Omental fat pad (tissue), 4 donors: ENCODE measurements around the gene ANKRD50. TPM values are rescaled to one million over a fixed set of nuclear protein-coding genes. Genes with fewer than 3 reads are reported as not detected.

ENCODE experiments used
- ATAC-seq: fragments of 150-250 bp; one replicate; pipeline ENCODE4 v1.9.1; 2016; ENCODE audit warnings: mild to moderate bottlenecking, moderate library complexity; ENCODE audit not compliant: low FRiP score
- DNase-seq: peaks from one replicate; pipeline ENCODE4 v3.0.0-alpha.2; 2019; ENCODE audit warnings: low spot score
- CTCF ChIP-seq, 3 donors: fragments of 450-650 bp; IDR thresholded peaks; one replicate each; pipeline ENCODE4 v1.5.1; 2016 to 2017; ENCODE audit warnings: antibody characterized with exemption in 3 of 3, mild to moderate bottlenecking in 3 of 3, moderate library complexity in 2 of 3
- total RNA-seq, 4 donors: library from RNA; depleted of rRNA; stranded (reverse); fragments of >200 nt; gene quantifications; one replicate each; pipeline ENCODE4 v1.1.0, GENCODE V29; 2016

The ANKRD50 gene
- total RNA-seq, 4 donors from 2014 or later: 10.6 to 21.0 (median 15.5) TPM

DNA sequence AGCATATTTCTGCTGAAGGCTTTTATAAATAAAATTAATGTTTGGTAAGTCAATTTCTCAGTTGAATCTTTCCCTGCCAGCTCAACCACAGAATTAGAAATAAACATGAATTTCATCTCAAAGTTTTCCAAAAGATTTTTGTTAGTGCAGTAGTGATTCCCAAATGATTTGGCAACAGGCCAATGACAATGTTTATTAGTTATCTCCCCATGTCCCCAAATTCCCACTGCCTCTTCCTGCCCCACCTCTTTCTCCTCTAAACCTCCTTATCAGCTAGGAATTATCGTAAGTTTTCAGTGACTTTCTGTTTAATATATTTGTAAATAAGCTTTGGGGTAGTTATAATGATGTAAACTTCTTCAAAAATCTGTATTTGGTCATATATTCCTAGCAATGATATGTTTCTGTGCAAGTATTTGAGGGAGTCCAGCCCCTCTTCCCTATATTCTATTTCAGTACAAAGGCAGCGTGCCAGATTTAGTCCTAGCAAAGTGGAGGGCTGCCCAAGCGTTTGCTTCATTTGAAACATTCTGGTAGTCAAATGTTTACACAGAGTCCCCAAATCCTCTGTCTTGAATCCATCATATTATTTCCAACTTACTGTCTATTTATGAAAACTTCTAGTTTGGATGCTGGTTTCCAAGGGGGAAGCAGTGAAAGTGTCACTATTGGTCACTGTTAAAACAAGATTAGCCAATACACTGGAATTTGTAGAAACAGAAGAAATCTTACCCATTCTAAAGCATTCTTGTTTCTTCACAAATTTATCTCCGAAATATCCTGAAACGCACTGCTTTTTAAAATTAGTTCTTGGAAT lies 33.7 kb upstream of the ANKRD50 start:
- ATAC-seq (no peak), DNase-seq (no peak)
- TF ChIP-seq CTCF (IDR thresholded peaks at IDR 0.05): no peak

DNA sequence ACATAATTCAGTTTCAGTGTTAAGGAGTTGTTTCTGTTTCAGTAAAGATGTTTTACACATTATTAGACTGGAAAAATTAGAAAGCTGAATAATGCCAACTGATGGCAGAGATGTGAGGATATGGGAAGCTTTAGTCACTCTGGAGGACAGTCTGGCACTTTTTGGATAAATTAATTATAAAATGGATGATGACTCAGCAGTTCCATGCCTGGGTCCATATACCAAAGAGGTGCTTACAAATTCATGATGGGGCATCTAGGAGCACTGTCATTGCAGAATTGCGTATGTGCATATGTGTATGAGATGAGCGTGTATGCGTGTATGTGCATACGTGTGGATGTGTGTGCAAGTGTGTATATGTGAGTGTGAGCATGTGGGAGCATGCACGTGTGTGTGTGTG lies 31.2 kb upstream of the ANKRD50 start:
- ATAC-seq: no peak
- DNase-seq: no peak
- no peak for TF ChIP-seq CTCF (IDR thresholded peaks at IDR 0.05)

DNA sequence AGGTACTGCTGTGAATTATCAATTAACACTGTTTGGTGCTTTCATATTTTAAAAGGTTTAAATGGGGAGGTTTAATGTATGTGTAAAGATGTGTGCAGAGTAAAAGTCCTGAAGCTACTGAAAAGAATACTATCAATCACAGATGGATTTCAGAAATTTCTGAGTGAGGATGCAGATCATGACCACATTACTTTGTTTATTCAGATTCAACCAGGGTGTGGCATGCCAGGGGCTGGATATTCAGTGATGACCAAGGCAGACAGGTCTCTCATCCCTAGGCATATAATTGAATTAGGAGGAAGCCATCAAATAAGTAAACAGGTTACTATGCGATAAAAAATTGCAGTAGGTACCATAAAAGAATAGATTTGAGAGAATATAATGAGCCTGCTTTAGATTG lies 28.0 kb upstream of the ANKRD50 start:
- DNase-seq: no peak
- TF ChIP-seq CTCF (IDR thresholded peaks at IDR 0.05): no peak
- ATAC-seq: no peak

- no peak for TF ChIP-seq CTCF (IDR thresholded peaks at IDR 0.05)
- no peak for DNase-seq
- no peak for ATAC-seq
These were observed 26.5 kb upstream of the ANKRD50 start for GRCh38 chr4:124738994-124739393.

- ATAC-seq (no peak), DNase-seq (no peak)
- no peak for TF ChIP-seq CTCF (IDR thresholded peaks at IDR 0.05)
These were observed 25.1 kb upstream of the ANKRD50 start for GRCh38 chr4:124737619-124738018.

DNA sequence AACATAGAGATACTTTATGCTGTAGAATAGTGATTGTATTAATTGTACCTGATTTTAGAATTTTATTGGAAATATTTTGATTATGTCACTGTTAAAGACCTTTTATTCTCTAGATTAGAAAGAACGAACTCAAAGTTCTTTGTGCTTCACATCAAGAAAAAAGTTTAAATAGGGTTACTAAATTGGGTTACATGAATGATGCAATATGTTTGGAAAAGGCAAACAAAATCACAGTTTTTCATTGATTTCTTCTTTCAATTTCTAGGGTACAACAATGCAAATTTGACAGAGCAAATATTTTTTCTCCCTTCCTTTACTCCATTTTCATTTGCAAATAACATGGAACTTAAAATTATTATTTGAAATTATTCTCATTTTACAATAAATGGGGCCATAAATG lies 24.0 kb upstream of the ANKRD50 start:
- DNase-seq: no peak
- no peak for ATAC-seq
- no peak for TF ChIP-seq CTCF (IDR thresholded peaks at IDR 0.05)

DNA sequence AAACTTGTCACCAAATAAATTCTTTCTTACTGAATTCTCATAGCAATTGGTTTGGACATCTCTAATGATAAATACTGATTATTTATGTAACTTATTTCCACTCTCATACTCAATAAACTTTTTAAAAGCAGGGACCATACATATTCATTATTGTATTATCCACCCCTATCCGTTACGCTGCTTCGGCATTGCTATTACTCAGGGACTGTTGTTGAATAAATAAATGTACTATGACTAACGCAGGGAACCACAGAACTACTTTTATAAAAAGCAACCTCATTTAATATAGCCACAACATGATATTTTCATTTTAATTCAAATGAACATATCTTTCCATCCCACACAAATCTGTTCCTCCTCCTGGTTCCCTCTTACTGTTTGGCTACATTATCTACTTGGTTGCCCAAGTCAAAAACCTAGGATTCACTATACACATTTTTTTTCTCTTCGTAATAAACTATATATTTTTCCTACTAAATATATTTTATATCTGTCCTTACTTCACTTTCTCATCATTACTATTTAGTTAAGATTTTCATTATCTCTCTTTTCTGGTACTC lies 14.9 kb upstream of the ANKRD50 start:
- no peak for TF ChIP-seq CTCF (IDR thresholded peaks at IDR 0.05)
- no peak for DNase-seq
- ATAC-seq: no peak
